ENCODE results near the gene ZNF69.
"Not testable (repeated sequence)": the region's sequence is repeated elsewhere in the genome, so short reads cannot be mapped to it uniquely, and the experiment has no call there.

DNA sequence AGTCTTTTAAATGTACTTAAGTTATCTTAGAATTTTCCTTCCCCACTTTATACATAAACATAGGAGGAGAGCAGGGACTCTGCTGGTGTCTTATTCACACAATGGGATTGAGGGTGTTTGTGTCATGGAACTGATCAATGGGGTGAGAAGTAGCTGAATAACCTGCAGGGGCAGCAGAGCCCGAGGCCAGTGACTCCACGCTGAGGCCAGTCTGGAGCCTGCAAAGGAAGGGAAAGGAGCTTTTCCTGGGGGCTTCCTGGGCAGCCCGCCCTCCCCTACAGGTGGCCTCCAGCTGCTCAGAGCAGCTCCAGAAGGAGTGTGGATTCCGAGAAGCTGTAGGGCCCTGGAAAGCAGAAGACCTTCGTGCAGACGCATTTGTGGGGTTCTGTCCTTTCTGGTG is 40.0 kb upstream of the ZNF69 start:
- TF ChIP-seq EZH2phosphoT487 (IDR thresholded peaks at IDR 0.05; ENCODE audit: borderline replicate concordance, low read length); EZH2 (IDR thresholded peaks at IDR 0.05; ENCODE audit: low read length, unreplicated experiment): not testable (repeated sequence)
- TF ChIP-seq, protein P1, sequence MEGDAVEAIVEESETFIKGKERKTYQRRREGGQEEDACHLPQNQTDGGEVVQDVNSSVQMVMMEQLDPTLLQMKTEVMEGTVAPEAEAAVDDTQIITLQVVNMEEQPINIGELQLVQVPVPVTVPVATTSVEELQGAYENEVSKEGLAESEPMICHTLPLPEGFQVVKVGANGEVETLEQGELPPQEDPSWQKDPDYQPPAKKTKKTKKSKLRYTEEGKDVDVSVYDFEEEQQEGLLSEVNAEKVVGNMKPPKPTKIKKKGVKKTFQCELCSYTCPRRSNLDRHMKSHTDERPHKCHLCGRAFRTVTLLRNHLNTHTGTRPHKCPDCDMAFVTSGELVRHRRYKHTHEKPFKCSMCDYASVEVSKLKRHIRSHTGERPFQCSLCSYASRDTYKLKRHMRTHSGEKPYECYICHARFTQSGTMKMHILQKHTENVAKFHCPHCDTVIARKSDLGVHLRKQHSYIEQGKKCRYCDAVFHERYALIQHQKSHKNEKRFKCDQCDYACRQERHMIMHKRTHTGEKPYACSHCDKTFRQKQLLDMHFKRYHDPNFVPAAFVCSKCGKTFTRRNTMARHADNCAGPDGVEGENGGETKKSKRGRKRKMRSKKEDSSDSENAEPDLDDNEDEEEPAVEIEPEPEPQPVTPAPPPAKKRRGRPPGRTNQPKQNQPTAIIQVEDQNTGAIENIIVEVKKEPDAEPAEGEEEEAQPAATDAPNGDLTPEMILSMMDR (conservative IDR thresholded peaks at IDR 0.05; ENCODE audit: low read depth, low read length), result not testable (repeated sequence)

All from PC-3 (cell line).